ENCODE data around the gene KRTAP5-6.

- TF ChIP-seq CTCF (conservative IDR thresholded peaks at IDR 0.05; ENCODE audit: low read depth, low read length) (no peak), EZH2 (IDR thresholded peaks at IDR 0.05; ENCODE audit: low read length, unreplicated experiment) (no peak)
Observed at GRCh38 chr11:1669546-1670218, 27.3 kb upstream of the KRTAP5-6 start.

Measured in PC-3 (cell line).